Measurements from ENCODE around the gene MTM1.

GRCh38 chrX:150527108-150527507 lies 41.3 kb upstream of the MTM1 start:
- no peak for TF ChIP-seq CTCF (IDR thresholded peaks at IDR 0.05; ENCODE audit: insufficient read depth, low read depth, low read length)
- TF ChIP-seq EZH2 (IDR thresholded peaks at IDR 0.05; ENCODE audit: insufficient read depth, low read length): no peak
